IMR-90 (cell line): ENCODE measurements around the gene IGFBP7. TPM values are rescaled to one million over a fixed set of nuclear protein-coding genes. Genes with fewer than 3 reads are reported as not detected.

Experiments
- ATAC-seq: fragments of 200-7000 bp; cut with Tn5 transposase; 2 replicates; pipeline ENCODE4 v1.9.1; 2020; ENCODE audit warnings: low read depth, mild to moderate bottlenecking, moderate library complexity
- BruUV-seq: library from RNA; stranded (reverse); fragments of 400-500 nt; replicated peaks from 2 replicates; lab custom pipeline; 2021; lab: Mats Ljungman, UMichigan
- CTCF ChIA-PET: fragments of 300-600 bp; formaldehyde crosslinking; extraction: SDS; loops from one replicate; lab custom pipeline; 2021; ENCODE audit warnings: antibody characterized with exemption; lab: Yijun Ruan, JAX
- POLR2A ChIA-PET: fragments of 300-600 bp; sonication (Branson Sonifier 250); formaldehyde crosslinking; loops from one replicate; lab custom pipeline; 2022; ENCODE audit warnings: antibody characterized with exemption; ENCODE audit not compliant: unreplicated experiment; lab: Charles Lee
- DNase-seq: peaks from one replicate; pipeline ENCODE4 v3.0.0; 2013
- H2AFZ ChIP-seq: replicated peaks from 2 replicates; pipeline ENCODE3; 2013; ENCODE audit warnings: low read length, mild to moderate bottlenecking; ENCODE audit not compliant: poor library complexity
- H2AK5ac ChIP-seq: 2 replicates; pipeline ENCODE4 v1.6.1; 2013; ENCODE audit warnings: low read depth, low read length, inconsistent platforms
- H2AK9ac ChIP-seq: replicated peaks from 2 replicates; pipeline ENCODE3; 2013; ENCODE audit warnings: mild to moderate bottlenecking, low read depth, low read length, moderate library complexity; ENCODE audit not compliant: poor library complexity
- H2BK120ac ChIP-seq: 2 replicates; pipeline ENCODE4 v1.6.1; 2013; ENCODE audit warnings: low read depth, low read length, inconsistent platforms
- H2BK15ac ChIP-seq: 3 replicates; pipeline ENCODE4 v1.6.1; 2013; ENCODE audit warnings: low read depth, low read length, inconsistent platforms
- H2BK20ac ChIP-seq: 2 replicates; pipeline ENCODE4 v1.6.1; 2013; ENCODE audit warnings: low read depth, mild to moderate bottlenecking, inconsistent platforms, low read length, moderate library complexity
- H2BK5ac ChIP-seq: 2 replicates; pipeline ENCODE4 v1.6.1; 2013; ENCODE audit warnings: mild to moderate bottlenecking, low read depth, low read length, inconsistent platforms; ENCODE audit not compliant: poor library complexity, severe bottlenecking
- H3K14ac ChIP-seq: replicated peaks from 2 replicates; pipeline ENCODE4 v1.6.1; 2013; ENCODE audit warnings: low read depth, low read length, inconsistent platforms
- H3K18ac ChIP-seq: 2 replicates; pipeline ENCODE4 v1.6.1; 2013; ENCODE audit warnings: low read depth, low read length, control low read depth
- H3K23ac ChIP-seq: 2 replicates; pipeline ENCODE4 v1.6.1; 2013; ENCODE audit warnings: low read depth, low read length, inconsistent platforms
- H3K27ac ChIP-seq: 2 replicates; pipeline ENCODE4 v1.5.1; 2013; ENCODE audit warnings: mild to moderate bottlenecking, control low read depth, low read length; ENCODE audit not compliant: insufficient read depth
- H3K27me3 ChIP-seq: 2 replicates; pipeline ENCODE4 v1.6.1; 2013; ENCODE audit warnings: low read length; ENCODE audit not compliant: control insufficient read depth, insufficient read depth
- H3K36me3 ChIP-seq: 2 replicates; pipeline ENCODE4 v1.6.1; 2013; ENCODE audit warnings: low read length, mixed read lengths; ENCODE audit not compliant: control insufficient read depth, insufficient read depth
- H3K4ac ChIP-seq: 2 replicates; pipeline ENCODE4 v1.6.1; 2013; ENCODE audit warnings: low read depth, low read length, inconsistent platforms
- H3K4me1 ChIP-seq: 2 replicates; pipeline ENCODE4 v1.6.1; 2013; ENCODE audit warnings: low read length, mixed read lengths; ENCODE audit not compliant: control insufficient read depth, insufficient read depth
- H3K4me2 ChIP-seq: 2 replicates; pipeline ENCODE4 v1.6.1; 2013; ENCODE audit warnings: low read depth, mild to moderate bottlenecking, control low read depth, low read length, moderate library complexity
- H3K4me3 ChIP-seq: 2 replicates; pipeline ENCODE4 v1.5.1; 2013; ENCODE audit warnings: low read depth, mild to moderate bottlenecking, control low read depth, low read length, moderate library complexity; ENCODE audit not compliant: insufficient read depth
- H3K56ac ChIP-seq: 2 replicates; pipeline ENCODE4 v1.6.1; 2013; ENCODE audit warnings: low read length, inconsistent platforms; ENCODE audit not compliant: insufficient read depth; ENCODE audit errors: extremely low read depth
- H3K79me1 ChIP-seq, 2 experiments: 2 replicates each; pipeline ENCODE4 v1.6.1; 2013; ENCODE audit warnings: low read length in 2 of 2, inconsistent platforms in 1 of 2, low read depth in 1 of 2
- H3K9ac ChIP-seq: 2 replicates; pipeline ENCODE4 v1.6.1; 2013; ENCODE audit warnings: low read depth, low read length, control low read depth
- H3K9me1 ChIP-seq: 2 replicates; pipeline ENCODE4 v1.6.1; 2013; ENCODE audit warnings: low read length, inconsistent platforms; ENCODE audit not compliant: insufficient read depth
- H3K9me3 ChIP-seq: 2 replicates; pipeline ENCODE4 v1.6.1; 2013; ENCODE audit warnings: low read length; ENCODE audit not compliant: control insufficient read depth, insufficient read depth
- H4K20me1 ChIP-seq: 2 replicates; pipeline ENCODE4 v1.6.1; 2013; ENCODE audit warnings: low read length, inconsistent platforms; ENCODE audit not compliant: insufficient read depth
- H4K5ac ChIP-seq: 2 replicates; pipeline ENCODE4 v1.6.1; 2013; ENCODE audit warnings: mild to moderate bottlenecking, low read depth, low read length, control low read depth
- H4K8ac ChIP-seq, 2 experiments: 2 replicates each; pipeline ENCODE4 v1.6.1; 2013; ENCODE audit warnings: low read depth in 2 of 2, low read length in 2 of 2, control low read depth in 1 of 2, inconsistent platforms in 1 of 2
- H4K91ac ChIP-seq: 2 replicates; pipeline ENCODE4 v1.6.1; 2013; ENCODE audit warnings: low read depth, low read length, inconsistent platforms; ENCODE audit not compliant: insufficient read depth
- BHLHE40 ChIP-seq: fragments of 150-350 bp; IDR thresholded peaks from 2 replicates; pipeline ENCODE4 v1.6.1; 2016; ENCODE audit warnings: mild to moderate bottlenecking, low read depth, low read length
- CHD1 ChIP-seq: IDR thresholded peaks from 2 replicates; pipeline ENCODE4 v1.6.1; 2012; ENCODE audit warnings: low read depth, low read length, improper control_type of control experiment
- FOS ChIP-seq: fragments of 150-350 bp; IDR thresholded peaks from 2 replicates; pipeline ENCODE4 v1.6.1; 2016; ENCODE audit warnings: low read depth, low read length
- MXI1 ChIP-seq: IDR thresholded peaks from 2 replicates; pipeline ENCODE4 v1.6.1; 2012; ENCODE audit warnings: low read depth, mild to moderate bottlenecking, low read length, moderate library complexity, borderline replicate concordance
- NFE2L2 ChIP-seq: fragments of 150-350 bp; IDR thresholded peaks from 2 replicates; pipeline ENCODE4 v1.6.1; 2016; ENCODE audit warnings: low read depth, mild to moderate bottlenecking, low read length
- POLR2A ChIP-seq: IDR thresholded peaks from 2 replicates; pipeline ENCODE4 v1.6.1; 2012; ENCODE audit warnings: mild to moderate bottlenecking, low read depth, low read length
- RAD21 ChIP-seq: IDR thresholded peaks from 2 replicates; pipeline ENCODE4 v1.6.1; 2012; ENCODE audit warnings: low read length, improper control_type of control experiment
- RCOR1 ChIP-seq: IDR thresholded peaks from 2 replicates; pipeline ENCODE4 v1.6.1; 2012; ENCODE audit warnings: mild to moderate bottlenecking, low read length, improper control_type of control experiment; ENCODE audit not compliant: insufficient replicate concordance
- USF2 ChIP-seq: fragments of 150-350 bp; IDR thresholded peaks from 2 replicates; pipeline ENCODE4 v1.6.1; 2017; ENCODE audit warnings: mild to moderate bottlenecking, antibody characterized with exemption, low read length, low read depth
- WGBS, 2 experiments: methylation state at CpG; one replicate each; pipeline versions ENCODE4 v1.1.5 to v1.1.7; 2013; ENCODE audit warnings: missing lambda C conversion rate in 2 of 2; ENCODE audit not compliant: insufficient read length in 1 of 2; ENCODE audit errors: extremely low coverage in 2 of 2; 5-methylcytosine and 5-hydroxymethylcytosine counted together
- dilution Hi-C: fragments of 300-500 bp; cut with HindIII; formaldehyde crosslinking; loops from one replicate; pipeline ENCODE4 v1.14.3; 2018; ENCODE audit warnings: low sequenced_read_pairs; ENCODE audit not compliant: unreplicated experiment
- in situ Hi-C: fragments of 300-500 bp; cut with MboI; formaldehyde crosslinking; loops from 3 replicates; pipeline ENCODE4 v1.14.3; 2019; ENCODE audit warnings: low sequenced_read_pairs, inconsistent platforms, mixed read lengths
- intact Hi-C: fragments of 100-400 bp; cut with micrococcal nuclease; formaldehyde crosslinking; loops from 2 replicates; pipeline ENCODE4 v1.10.0; 2022
- polyA plus RNA-seq, 3 experiments: library from polyadenylated mRNA; depleted of rRNA; stranded (reverse); fragments of >200 nt; gene quantifications; 2 replicates each; pipeline ENCODE4 v1.2.3, GENCODE V29; 2012; ENCODE audit warnings: low replicate concordance in 1 of 3
- total RNA-seq: library from RNA; depleted of rRNA; stranded (reverse); fragments of >200 nt; gene quantifications from 2 replicates; pipeline ENCODE4 v1.2.3, GENCODE V29; 2012

IGFBP7 gene
- total and polyA plus RNA-seq, 2 of the 4 experiments (the other 2 are of a cell fraction): 33.2 to 267 TPM

DNA sequence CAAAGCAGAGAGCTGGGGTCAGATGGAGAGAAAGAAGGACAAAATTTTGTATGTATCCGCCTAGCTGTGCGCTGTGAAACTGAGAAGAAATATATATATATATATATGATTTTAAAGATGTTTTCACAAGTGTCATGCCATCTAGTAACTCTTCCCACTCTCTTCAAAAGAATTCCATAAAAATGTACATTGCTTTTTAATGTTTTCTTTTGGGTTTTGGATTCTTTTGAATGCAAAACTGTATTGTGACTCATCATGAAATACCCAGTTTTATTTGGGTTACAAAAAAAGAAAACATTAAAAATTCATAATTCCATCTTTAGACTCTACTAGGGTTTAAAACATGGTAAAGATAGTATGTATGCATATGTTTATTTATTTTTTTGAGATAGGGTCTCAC lies 34.3 kb upstream of the IGFBP7 start:
- no peak overlapping the region for H2AK9ac ChIP-seq
- H3K79me1 ChIP-seq: no peaks in the 10 kb centered on the region
- H2BK5ac ChIP-seq: no peak overlapping the region
- ATAC-seq: no peak
- H3K4ac ChIP-seq: no peak overlapping the region
- H3K27ac ChIP-seq: no peak overlapping the region
- H3K23ac ChIP-seq: no peak overlapping the region
- H3K4me1 ChIP-seq: peaks cover 7% of the 10 kb centered on the region; the same call in 1 of the 2 replicates
- intact Hi-C loops (no loop called here), dilution Hi-C loops (no loop called here), in situ Hi-C loops (no loop called here)
- H4K20me1 ChIP-seq: no peaks in the 10 kb centered on the region
- WGBS, 2 experiments: no CpG with 5 or more reads among the region's 2 CpGs
- no peak overlapping the region for H3K18ac ChIP-seq
- H4K8ac ChIP-seq: no peak overlapping the region
- no peaks in the 10 kb centered on the region for H3K27me3 ChIP-seq
- TF ChIP-seq MXI1 (no peak), FOS (no peak), CHD1 (no peak), NFE2L2 (no peak), USF2 (no peak), POLR2A (no peak), RCOR1 (no peak), BHLHE40 (no peak), RAD21 (no peak)
- ChIA-PET CTCF (no interaction called here), POLR2A (no interaction called here)
- no TSS peak for BruUV-seq
- H3K56ac ChIP-seq: no peak overlapping the region
- H2AK5ac ChIP-seq: no peak overlapping the region
- no peak overlapping the region for H3K4me3 ChIP-seq
- H3K9me3 ChIP-seq: no peaks in the 10 kb centered on the region
- H2BK15ac ChIP-seq: no peak overlapping the region
- DNase-seq: no peak
- no peak overlapping the region for H3K14ac ChIP-seq
- no peak overlapping the region for H3K4me2 ChIP-seq
- H4K5ac ChIP-seq: no peak overlapping the region
- H3K9me1 ChIP-seq: no peaks in the 10 kb centered on the region
- H2AFZ ChIP-seq: no peak overlapping the region
- H4K91ac ChIP-seq: no peak overlapping the region
- no peak overlapping the region for H2BK120ac ChIP-seq
- no peak overlapping the region for H3K9ac ChIP-seq
- no peak overlapping the region for H2BK20ac ChIP-seq
- H3K36me3 ChIP-seq: no peaks in the 10 kb centered on the region
